Small intestine (tissue), 7 donors: Measurements from ENCODE around the gene ABCB7. TPM values are rescaled to one million over a fixed set of nuclear protein-coding genes. Genes with fewer than 3 reads are reported as not detected.
"Not testable (repeated sequence)": the region's sequence is repeated elsewhere in the genome, so short reads cannot be mapped to it uniquely, and the experiment has no call there.

Experiments used
- DNase-seq, 2 donors: peaks; one replicate each; pipeline versions ENCODE4 v3.0.0 to v3.0.0-alpha.2; 2013
- FAIRE-seq: peaks from 2 replicates; lab custom pipeline; 2012; peaks lifted over from hg19 to GRCh38; lab: Jason Lieb, UNC
- H3K27ac ChIP-seq, 3 donors: one replicate each; pipeline ENCODE4 v1.5.1; 2013; ENCODE audit warnings: low read length in 2 of 3, mild to moderate bottlenecking in 2 of 3, control low read depth in 1 of 3, inconsistent platforms in 1 of 3, low read depth in 1 of 3, moderate library complexity in 1 of 3
- H3K27me3 ChIP-seq, 3 donors: one replicate each; pipeline ENCODE4 v1.6.1; 2013; ENCODE audit warnings: low read length in 3 of 3, inconsistent platforms in 1 of 3; ENCODE audit not compliant: control insufficient read depth in 3 of 3, insufficient read depth in 3 of 3
- H3K36me3 ChIP-seq, 3 donors: one replicate each; pipeline ENCODE4 v1.6.1; 2013; ENCODE audit warnings: low read length in 3 of 3, inconsistent platforms in 1 of 3, low read depth in 1 of 3, mild to moderate bottlenecking in 1 of 3, moderate library complexity in 1 of 3; ENCODE audit not compliant: control insufficient read depth in 3 of 3, insufficient read depth in 2 of 3
- H3K4me1 ChIP-seq, 3 donors: one replicate each; pipeline ENCODE4 v1.6.1; 2013; ENCODE audit warnings: low read length in 2 of 3, inconsistent platforms in 1 of 3, low read depth in 1 of 3, mild to moderate bottlenecking in 1 of 3, moderate library complexity in 1 of 3; ENCODE audit not compliant: control insufficient read depth in 3 of 3, insufficient read depth in 2 of 3
- H3K4me3 ChIP-seq, 3 donors: one replicate each; pipeline ENCODE4 v1.5.1; 2013; ENCODE audit warnings: low read length in 3 of 3, control low read depth in 1 of 3, inconsistent platforms in 1 of 3, low read depth in 1 of 3, mild to moderate bottlenecking in 1 of 3, moderate library complexity in 1 of 3
- H3K9me3 ChIP-seq, 2 donors: one replicate each; pipeline ENCODE4 v1.6.1; 2013; ENCODE audit warnings: low read depth in 1 of 2, low read length in 1 of 2; ENCODE audit not compliant: control insufficient read depth in 2 of 2, insufficient read depth in 1 of 2
- WGBS, 3 donors: extraction: QIAGEN DNeasy Blood & Tissue Kit; methylation state at CpG; one replicate each; pipeline ENCODE4 v1.1.7; 2013; 5-methylcytosine and 5-hydroxymethylcytosine counted together
- polyA plus RNA-seq, 4 donors: library from polyadenylated mRNA; stranded (reverse) in 3 of 4; unstranded in 1 of 4; fragments of 200-250 nt in 3 of 4; fragments of 120-200 nt in 1 of 4; gene quantifications; one replicate each; pipeline versions ENCODE4 v1.2.1 to v1.2.3, GENCODE V29; 2013
- donor health status: healthy with polysubstance abuse.
- donor health status: control.
- donor health status: control.
- donor health status: Bipolar disorder and iron deficiency.
- donor health status: healthy.

Gene ABCB7
- polyA plus RNA-seq, 4 donors, result 8.1 to 38.9 (median 12.3) TPM

DNA sequence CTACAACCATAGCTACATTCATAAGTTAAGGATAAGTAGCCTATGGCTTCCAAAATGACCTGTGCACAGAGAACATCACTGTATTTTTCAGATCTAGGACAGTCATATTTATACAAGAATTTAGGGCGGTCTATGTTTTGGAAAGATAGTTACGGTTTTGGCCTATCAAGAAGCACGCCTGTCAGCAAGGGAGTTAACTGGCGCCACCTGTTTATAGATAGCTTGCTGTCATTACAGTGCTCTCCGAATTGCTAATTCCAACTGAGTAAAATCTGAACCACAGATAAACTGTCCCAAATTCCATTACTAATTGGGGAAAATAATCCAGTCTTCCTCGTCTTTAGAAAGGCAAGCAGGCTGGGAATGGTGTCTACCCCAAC is 646 bp downstream of the ABCB7 start:
- H3K36me3 ChIP-seq, result no peaks in the 10 kb centered on the region
- H3K4me3 ChIP-seq, result peak overlapping the region; percentile 30 to 70 (median 58)
- no peaks in the 10 kb centered on the region for H3K27me3 ChIP-seq
- 0 to 33% (median 8%) methylated on average over 6 of the region's 6 CpGs for WGBS, 3 donors
- FAIRE-seq, result no peak
- no peaks in the 10 kb centered on the region for H3K4me1 ChIP-seq
- no peaks in the 10 kb centered on the region for H3K9me3 ChIP-seq
- DNase-seq, result peak in 1 of 2 donors; percentile 6
- H3K27ac ChIP-seq, result peak overlapping the region in 2 of 3 donors; percentile 79 to 86

DNA sequence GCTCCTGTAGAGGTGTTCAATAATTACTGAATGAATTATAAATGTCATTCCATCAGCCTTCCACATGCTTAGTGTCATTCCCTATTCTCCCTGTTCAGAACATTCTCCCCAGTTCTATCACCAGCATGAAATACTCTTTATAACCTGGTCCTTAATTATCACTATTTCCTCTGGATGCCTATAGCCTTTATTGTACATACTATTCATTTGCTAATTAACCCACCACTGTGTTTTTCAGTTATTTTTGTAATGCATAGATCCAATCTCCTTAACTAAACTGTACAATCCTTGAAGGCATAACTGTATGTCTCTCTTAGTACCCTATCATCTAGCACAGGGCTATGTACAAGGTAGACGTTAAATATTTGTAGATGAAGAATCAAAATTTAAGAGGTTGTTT is 1.2 kb downstream of the ABCB7 start:
- 22 to 57% (median 32%) methylated on average over 1 of the region's 1 CpG for WGBS, 3 donors
- DNase-seq (no peak), FAIRE-seq (no peak)
- H3K4me3 ChIP-seq, result no peak overlapping the region
- no peaks in the 10 kb centered on the region for H3K9me3 ChIP-seq
- no peaks in the 10 kb centered on the region for H3K4me1 ChIP-seq
- H3K27ac ChIP-seq, result no peak overlapping the region
- H3K27me3 ChIP-seq, result no peaks in the 10 kb centered on the region
- H3K36me3 ChIP-seq, result no peaks in the 10 kb centered on the region

DNA sequence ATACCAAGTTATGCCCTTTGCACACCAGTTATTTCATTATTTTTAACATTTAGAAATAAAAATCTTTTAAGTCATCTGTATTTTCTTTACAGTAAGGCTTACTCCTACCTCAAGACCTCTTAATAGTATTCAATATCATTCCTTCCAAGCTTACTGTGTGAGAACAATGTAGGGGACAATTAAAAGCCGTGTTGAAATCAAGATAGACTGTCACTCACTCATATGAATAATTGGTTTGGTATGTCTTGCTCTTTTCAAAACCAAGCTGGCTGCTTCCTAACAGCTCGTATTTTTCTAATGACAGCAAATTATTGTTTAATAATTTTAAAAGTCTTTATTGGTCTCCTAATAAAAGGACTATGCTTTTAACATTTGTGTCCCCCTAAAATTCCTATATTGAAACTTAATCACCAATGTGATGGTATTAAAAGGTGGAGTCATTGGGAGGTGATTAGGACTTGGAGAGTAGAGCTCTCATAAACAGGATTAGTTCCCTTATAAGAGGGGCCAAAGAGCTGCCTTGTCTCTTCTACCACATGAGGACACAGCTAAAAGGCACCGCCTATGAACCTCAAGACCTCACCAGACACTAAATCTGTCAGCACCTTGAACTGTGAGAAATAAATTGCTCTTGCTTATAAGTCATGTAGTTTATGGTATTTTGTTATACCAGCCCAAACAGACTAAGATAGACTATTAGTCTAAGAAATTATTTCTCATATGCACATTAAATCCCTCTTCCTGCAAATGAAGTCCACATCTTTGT is 4.1 kb downstream of the ABCB7 start:
- H3K4me1 ChIP-seq, result no peaks in the 10 kb centered on the region
- no peaks in the 10 kb centered on the region for H3K36me3 ChIP-seq
- no peaks in the 10 kb centered on the region for H3K27me3 ChIP-seq
- FAIRE-seq, result no peak
- H3K9me3 ChIP-seq, result no peaks in the 10 kb centered on the region
- H3K4me3 ChIP-seq, result no peak overlapping the region
- peak; percentile 4 to 5 for DNase-seq
- 53 to 71% (median 58%) methylated on average over 3 of the region's 3 CpGs for WGBS, 3 donors
- no peak overlapping the region for H3K27ac ChIP-seq

DNA sequence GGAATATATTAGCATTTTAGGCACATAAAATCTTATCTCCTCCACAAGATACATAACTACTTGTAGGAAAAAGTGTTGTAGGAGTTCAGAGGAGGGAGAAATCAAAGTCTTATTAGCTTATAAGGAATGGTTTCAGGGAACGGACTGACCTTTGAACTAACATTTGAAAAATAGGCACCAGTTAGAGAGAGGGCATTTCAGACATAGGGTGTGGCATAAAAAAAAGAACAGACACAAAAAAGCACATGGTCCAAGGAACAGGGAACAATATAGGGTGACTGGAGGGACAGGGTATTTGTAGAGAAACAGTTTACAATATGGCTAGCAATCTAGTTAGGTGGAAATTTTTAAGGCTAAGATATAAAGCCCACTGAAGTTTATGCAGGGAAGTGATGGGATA is 6.4 kb downstream of the ABCB7 start:
- no peaks in the 10 kb centered on the region for H3K4me1 ChIP-seq
- no peak overlapping the region for H3K27ac ChIP-seq
- DNase-seq (peak; percentile 10 to 74), FAIRE-seq (peak; percentile 19)
- H3K4me3 ChIP-seq, result no peak overlapping the region
- H3K36me3 ChIP-seq, result no peaks in the 10 kb centered on the region
- no peaks in the 10 kb centered on the region for H3K27me3 ChIP-seq
- H3K9me3 ChIP-seq, result no peaks in the 10 kb centered on the region
- 18 to 66% (median 35%) methylated on average over 1 of the region's 1 CpG for WGBS, 3 donors

DNA sequence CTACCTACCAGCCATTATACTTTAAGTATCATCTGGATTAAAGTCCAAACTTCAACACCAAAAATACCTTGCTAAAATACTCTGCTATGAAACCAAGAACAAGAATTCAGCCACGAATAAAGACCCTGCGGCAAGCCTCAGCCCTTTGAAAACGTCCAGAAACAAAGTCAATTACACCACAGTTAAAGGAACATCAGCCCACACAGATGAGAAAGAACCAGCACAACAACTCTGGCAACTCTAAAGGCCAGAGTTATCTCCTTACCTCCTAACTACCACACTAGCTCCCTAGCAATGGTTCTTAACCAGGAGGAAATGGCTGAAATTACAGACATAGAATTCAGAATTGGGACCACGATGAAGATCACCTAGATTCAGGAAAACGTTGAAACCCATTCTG is 23.4 kb downstream of the ABCB7 start:
- H3K36me3 ChIP-seq, result no peaks in the 10 kb centered on the region
- no peak overlapping the region for H3K27ac ChIP-seq
- H3K4me3 ChIP-seq, result no peak overlapping the region
- peaks cover 0 to 6% of the 10 kb centered on the region in 2 donors for H3K9me3 ChIP-seq
- DNase-seq (no peak), FAIRE-seq (no peak)
- H3K27me3 ChIP-seq, result no peaks in the 10 kb centered on the region
- 69 to 87% (median 85%) methylated on average over 5 of the region's 5 CpGs for WGBS, 3 donors
- H3K4me1 ChIP-seq, result no peaks in the 10 kb centered on the region

DNA sequence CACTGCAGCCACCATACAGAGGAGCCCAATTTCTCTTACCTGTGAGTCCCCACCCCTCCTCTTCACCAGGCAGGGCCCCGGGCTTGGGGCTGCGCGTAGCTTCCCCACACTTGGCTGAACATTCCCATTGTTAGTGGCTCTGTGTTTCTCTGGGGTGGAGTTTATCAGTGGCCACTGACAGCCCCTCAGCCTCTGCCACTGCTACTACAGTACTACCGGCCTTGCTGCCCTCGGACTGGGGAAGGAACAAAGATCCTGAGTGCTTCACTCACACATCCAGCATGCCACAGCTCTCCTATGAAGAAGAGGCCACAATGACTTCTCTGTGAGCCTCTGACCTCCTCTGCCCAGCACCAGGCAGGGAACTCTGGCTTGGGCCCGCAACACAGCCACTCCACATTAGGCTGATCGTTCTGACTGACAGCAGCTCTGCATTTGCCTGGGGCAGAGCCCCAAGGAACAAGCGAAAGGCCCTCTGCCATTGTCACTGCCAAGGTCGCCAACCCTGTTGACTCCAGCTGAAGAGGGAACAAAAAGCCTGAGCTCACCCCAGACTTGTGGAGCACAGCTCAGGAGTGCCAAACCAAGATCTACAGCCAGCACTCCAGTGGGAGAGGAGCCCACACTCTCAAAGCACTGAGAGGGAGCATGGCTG is 24.0 kb downstream of the ABCB7 start:
- DNase-seq, result no peak
- Histone ChIP-seq H3K9me3 (peaks cover 0 to 6% of the 10 kb centered on the region in 2 donors), H3K27me3 (no peaks in the 10 kb centered on the region), H3K36me3 (no peaks in the 10 kb centered on the region), H3K4me1 (no peaks in the 10 kb centered on the region), H3K27ac (no peak overlapping the region), H3K4me3 (no peak overlapping the region)
- 81 to 96% (median 95%) methylated on average over 9 of the region's 9 CpGs for WGBS, 3 donors
- FAIRE-seq, result no peak

DNA sequence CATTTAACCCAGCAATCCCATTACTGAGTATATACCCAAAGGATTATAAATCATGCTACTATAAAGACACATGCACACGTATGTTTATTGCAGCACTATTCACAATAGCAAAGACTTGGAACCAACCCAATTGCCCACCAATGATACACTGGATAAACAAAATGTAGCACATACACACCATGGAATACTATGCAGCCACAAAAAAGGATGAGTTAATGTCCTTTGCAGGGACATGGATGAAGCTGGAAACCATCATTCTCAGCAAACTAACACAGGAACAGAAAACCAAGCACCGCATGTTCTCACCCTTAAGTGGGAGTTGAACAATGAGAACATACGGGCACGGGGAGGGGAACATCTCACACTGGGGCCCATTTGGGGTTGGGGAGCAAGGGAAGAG is 27.0 kb downstream of the ABCB7 start:
- not testable (repeated sequence) for H3K27ac ChIP-seq, H3K36me3 ChIP-seq, H3K4me3 ChIP-seq, H3K9me3 ChIP-seq, H3K4me1 ChIP-seq, FAIRE-seq, H3K27me3 ChIP-seq, DNase-seq
- 94 to 97% (median 97%) methylated on average over 4 of the region's 4 CpGs for WGBS, 3 donors

DNA sequence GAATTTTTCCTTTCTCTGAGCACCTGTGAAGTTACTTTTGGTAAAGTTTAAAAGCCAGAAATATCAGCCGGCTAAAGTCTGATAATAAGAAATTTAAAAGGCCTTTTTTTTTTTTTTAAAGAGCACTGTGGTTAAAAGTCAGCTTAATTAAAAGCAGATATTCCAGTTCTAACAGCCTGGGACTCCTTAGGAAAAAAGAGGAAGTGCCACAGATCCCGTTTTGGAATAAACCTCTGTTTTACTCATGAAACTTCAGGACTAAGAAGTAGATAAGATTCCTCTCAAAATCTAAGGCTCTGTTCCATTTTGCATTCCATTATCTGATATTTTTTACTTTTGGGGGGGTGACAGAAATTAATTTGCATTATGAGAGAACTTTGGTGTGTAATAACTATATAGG is 37.8 kb downstream of the ABCB7 start:
- FAIRE-seq, result no peak
- DNase-seq, result no peak
- H3K27ac ChIP-seq, result no peak overlapping the region
- H3K4me3 ChIP-seq, result no peak overlapping the region
- WGBS, 3 donors, result 69 to 88% (median 73%) methylated on average over 2 of the region's 2 CpGs
- H3K27me3 ChIP-seq, result no peaks in the 10 kb centered on the region
- H3K36me3 ChIP-seq, result no peaks in the 10 kb centered on the region
- no peaks in the 10 kb centered on the region for H3K4me1 ChIP-seq
- H3K9me3 ChIP-seq, result no peaks in the 10 kb centered on the region
